MM.1S (cell line): ENCODE results near the gene FOXP2.
A peak's percentile ranks its signal among the peaks of the same experiment; 100 is the strongest.

Experiments
- CTCF ChIP-seq: fragments of 300-600 bp; sonication (generic); IDR thresholded peaks from 2 replicates; pipeline ENCODE4 v1.5.1; 2016; ENCODE audit warnings: antibody characterized with exemption, low read length, mixed read lengths
- EZH2 ChIP-seq: fragments of 300-600 bp; sonication (generic); optimal IDR thresholded peaks from 2 replicates; pipeline ENCODE3; 2017; ENCODE audit warnings: low read depth, mild to moderate bottlenecking, antibody characterized with exemption, low read length, mixed read lengths
- EZH2phosphoT487 ChIP-seq: fragments of 300-600 bp; sonication (generic); IDR thresholded peaks from 2 replicates; pipeline ENCODE4 v1.6.1; 2018; ENCODE audit warnings: antibody characterized with exemption, low read length

GRCh38 chr7:114539575-114539974 is 125.0 kb downstream of the FOXP2 start:
- TF ChIP-seq CTCF, result peak; percentile 34
- no peak for TF ChIP-seq EZH2
- no peak for TF ChIP-seq EZH2phosphoT487
